Body of pancreas (tissue), 4 donors: ENCODE measurements around the gene KRT34. TPM values are rescaled to one million over a fixed set of nuclear protein-coding genes. Genes with fewer than 3 reads are reported as not detected.

Experiments used
- ATAC-seq: fragments of 150-250 bp; one replicate; pipeline ENCODE4 v1.9.1; 2016
- DNase-seq, 4 donors: peaks; one replicate each; pipeline ENCODE4 v3.0.0-alpha.2; 2019
- H3K27ac ChIP-seq, 4 donors: fragments of 200-600 bp; sonication (generic); 1 replicate in 3 of 4; 2 replicates in 1 of 4; pipeline versions ENCODE4 v1.5.1 to v1.6.1; 2016 to 2019; ENCODE audit warnings: mild to moderate bottlenecking in 1 of 4, mixed read lengths in 1 of 4, moderate library complexity in 1 of 4
- H3K27me3 ChIP-seq, 2 donors: fragments of 200-600 bp; sonication (generic); one replicate each; pipeline ENCODE4 v1.6.0; 2016; ENCODE audit warnings: mild to moderate bottlenecking in 1 of 2
- H3K36me3 ChIP-seq, 2 donors: fragments of 200-600 bp; sonication (generic); replicated peaks in 1 of 2; 2 replicates each; pipeline ENCODE4 v1.5.1; 2016; ENCODE audit warnings: low read depth in 2 of 2; ENCODE audit not compliant: insufficient read depth in 1 of 2
- H3K4me1 ChIP-seq: fragments of 200-600 bp; sonication (generic); one replicate; pipeline ENCODE4 v1.6.0; 2016
- H3K4me3 ChIP-seq, 2 donors: fragments of 200-600 bp; sonication (generic); 1 replicate in 1 of 2; 2 replicates in 1 of 2; pipeline ENCODE4 v1.5.1; 2016 to 2019
- H3K9me3 ChIP-seq, 3 donors: fragments of 200-600 bp; sonication (generic); 1 replicate in 2 of 3; 2 replicates in 1 of 3; pipeline ENCODE4 v1.5.1; 2016
- CTCF ChIP-seq, 7 experiments: fragments of 450-650 bp in 4 of 7; fragments of 200-600 bp in 3 of 7; sonication (generic) in 3 of 7; IDR thresholded peaks; one replicate each; pipeline ENCODE4 v1.5.1; 2016 to 2019; ENCODE audit warnings: antibody characterized with exemption in 7 of 7
- POLR2A ChIP-seq, 3 donors: fragments of 450-650 bp; IDR thresholded peaks; one replicate each; pipeline ENCODE4 v1.6.1; 2016; ENCODE audit warnings: antibody characterized with exemption in 3 of 3, mild to moderate bottlenecking in 2 of 3
- WGBS, 2 donors: methylation state at CpG; one replicate each; pipeline ENCODE4 v1.1.5; 2017; 5-methylcytosine and 5-hydroxymethylcytosine counted together
- intact Hi-C: fragments of 100-400 bp; cut with DNase I; formaldehyde crosslinking; loops from one replicate; pipeline ENCODE4 v1.15.1; 2023
- total RNA-seq, 2 donors: library from RNA; depleted of rRNA; stranded (reverse); fragments of >200 nt; gene quantifications; one replicate each; pipeline ENCODE4 v1.1.0, GENCODE V29; 2016

KRT34 gene
- total RNA-seq, 2 donors from 2014 or later = not detected

- no peaks in the 10 kb centered on the region for H3K4me1 ChIP-seq
- no peak for DNase-seq
- no peak overlapping the region for H3K4me3 ChIP-seq
- no peak overlapping the region for H3K27ac ChIP-seq
- intact Hi-C loops = no loop called here
- no peak for TF ChIP-seq POLR2A (IDR thresholded peaks at IDR 0.05)
- no peak for TF ChIP-seq CTCF (IDR thresholded peaks at IDR 0.05)
- no peaks in the 10 kb centered on the region for H3K27me3 ChIP-seq
- H3K9me3 ChIP-seq = no peaks in the 10 kb centered on the region
- H3K36me3 ChIP-seq = no peaks in the 10 kb centered on the region
- WGBS, 2 donors = 13 to 17% methylated on average over 2 of the region's 2 CpGs
- ATAC-seq = no peak
Observed at GRCh38 chr17:41377546-41377945, 4.6 kb downstream of the KRT34 start.

- H3K27ac ChIP-seq = no peak within 1 kb of the TSS
- TF ChIP-seq POLR2A (IDR thresholded peaks at IDR 0.05) (no peak), CTCF (IDR thresholded peaks at IDR 0.05) (no peak)
- H3K4me1 ChIP-seq = no peaks in the 10 kb centered on the region
- ATAC-seq (no peak), DNase-seq (no peak)
- no peaks in the 10 kb centered on the region for H3K36me3 ChIP-seq
- no peak within 1 kb of the TSS for H3K4me3 ChIP-seq
- no peaks in the 10 kb centered on the region for H3K9me3 ChIP-seq
- no peaks in the 10 kb centered on the region for H3K27me3 ChIP-seq
- WGBS, 2 donors = 78% methylated on average over 1 of the region's 1 CpG; no CpG with 5 or more reads in 1 of the 2 donors
- intact Hi-C loops = no loop called here
Observed at GRCh38 chr17:41369713-41370112, 12.4 kb downstream of the KRT34 start, which contains the start of gene KRT33B. TSS of gene KRT33B (minus strand) at chr17:41369813. CDS start at chr17:41369750, 63 bp downstream.

- TF ChIP-seq POLR2A (IDR thresholded peaks at IDR 0.05) (no peak), CTCF (IDR thresholded peaks at IDR 0.05) (no peak)
- no peaks in the 10 kb centered on the region for H3K4me1 ChIP-seq
- 78 to 80% methylated on average over 2 of the region's 2 CpGs for WGBS, 2 donors
- ATAC-seq (no peak), DNase-seq (no peak)
- no peaks in the 10 kb centered on the region for H3K27me3 ChIP-seq
- H3K36me3 ChIP-seq = no peaks in the 10 kb centered on the region
- no peaks in the 10 kb centered on the region for H3K9me3 ChIP-seq
- intact Hi-C loops = no loop called here
- H3K27ac ChIP-seq = no peak overlapping the region
- no peak overlapping the region for H3K4me3 ChIP-seq
Observed at GRCh38 chr17:41369023-41369422, 13.1 kb downstream of the KRT34 start.

GRCh38 chr17:41367426-41368075 is 14.6 kb downstream of the KRT34 start:
- Histone ChIP-seq H3K27me3 (no peaks in the 10 kb centered on the region), H3K36me3 (no peaks in the 10 kb centered on the region), H3K9me3 (no peaks in the 10 kb centered on the region), H3K4me1 (no peaks in the 10 kb centered on the region), H3K27ac (no peak overlapping the region), H3K4me3 (no peak overlapping the region)
- intact Hi-C loops = no loop called here
- 72 to 79% methylated on average over 10 of the region's 10 CpGs for WGBS, 2 donors
- no peak for TF ChIP-seq POLR2A (IDR thresholded peaks at IDR 0.05)
- no peak for DNase-seq
- no peak for ATAC-seq

GRCh38 chr17:41366070-41366469 is 16.0 kb downstream of the KRT34 start:
- TF ChIP-seq CTCF (IDR thresholded peaks at IDR 0.05) = no peak
- TF ChIP-seq POLR2A (IDR thresholded peaks at IDR 0.05) = no peak
- Histone ChIP-seq H3K4me3 (no peak overlapping the region), H3K27ac (no peak overlapping the region), H3K9me3 (no peaks in the 10 kb centered on the region), H3K36me3 (no peaks in the 10 kb centered on the region), H3K27me3 (no peaks in the 10 kb centered on the region), H3K4me1 (no peaks in the 10 kb centered on the region)
- ATAC-seq (no peak), DNase-seq (no peak)
- intact Hi-C loops = no loop called here
